Activated CD4-positive, alpha-beta T cell treated with anti-CD3 and anti-CD28 coated beads for 24 hours (primary cell): ENCODE measurements around the gene MAP2K7.
"Not testable (repeated sequence)": the region's sequence is repeated elsewhere in the genome, so short reads cannot be mapped to it uniquely, and the experiment has no call there.

Experiments used
- DNase-seq, 2 donors: peaks; one replicate each; pipeline ENCODE4 v3.0.0-alpha.2; 2020; ENCODE audit warnings: low read depth in 2 of 2

MAP2K7 gene

DNA sequence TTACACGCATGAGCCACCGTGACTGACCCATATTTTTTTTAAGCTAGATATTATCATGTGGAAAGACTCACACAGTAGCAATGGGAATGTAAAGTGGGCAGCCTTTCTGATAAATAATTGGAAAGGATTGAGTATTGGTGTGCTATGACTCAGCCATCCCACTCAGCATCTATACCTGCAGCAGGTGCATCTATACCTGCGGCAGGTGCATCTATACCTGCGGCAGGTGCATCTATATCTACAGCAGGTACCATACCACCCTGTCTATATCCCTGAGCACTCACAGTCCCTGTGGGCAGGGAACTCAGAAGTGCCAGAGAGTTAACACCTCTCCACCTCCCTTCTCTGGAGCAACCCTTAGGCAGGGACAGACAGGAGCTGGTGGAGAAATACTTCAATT is 20.6 kb upstream of the MAP2K7 start:
- DNase-seq, result no peak

DNA sequence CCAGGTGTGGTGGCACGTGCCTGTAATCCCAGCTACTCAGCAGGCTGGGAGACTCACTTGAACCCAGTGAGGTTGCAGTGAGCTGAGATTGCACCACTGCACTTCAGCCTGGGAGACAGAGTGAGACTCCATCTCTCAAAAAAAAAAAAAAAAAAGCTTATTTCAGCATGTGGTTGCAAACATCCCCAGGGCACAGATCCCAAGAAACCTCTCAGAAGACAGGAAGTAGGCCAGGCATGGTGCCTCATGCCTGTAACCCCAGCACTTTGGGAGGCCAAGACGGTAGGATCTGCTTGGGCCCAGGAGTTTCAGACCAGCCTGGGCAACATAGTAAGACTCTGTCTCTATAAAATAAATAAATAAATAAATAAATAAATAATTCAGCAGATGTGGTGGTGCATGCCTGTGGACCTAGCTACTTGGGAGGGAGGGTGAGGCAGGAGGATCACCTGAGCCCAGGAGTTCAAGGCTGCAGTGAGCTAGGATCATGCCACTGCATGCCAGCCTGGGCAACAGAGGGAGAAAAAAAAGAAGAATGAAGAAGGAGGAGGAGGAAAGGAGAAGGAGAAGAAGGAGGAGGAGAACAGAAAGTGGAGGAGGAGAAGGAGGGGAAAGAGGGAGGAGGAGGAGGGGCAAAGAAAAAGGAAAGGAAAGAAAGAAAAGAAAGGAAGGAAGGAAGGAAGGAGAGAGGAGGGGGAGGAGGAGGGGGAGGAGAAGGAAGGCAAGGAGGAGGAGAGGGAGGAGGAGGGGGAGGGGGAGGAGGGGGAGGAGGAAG is 19.7 kb upstream of the MAP2K7 start:
- no peak for DNase-seq

DNA sequence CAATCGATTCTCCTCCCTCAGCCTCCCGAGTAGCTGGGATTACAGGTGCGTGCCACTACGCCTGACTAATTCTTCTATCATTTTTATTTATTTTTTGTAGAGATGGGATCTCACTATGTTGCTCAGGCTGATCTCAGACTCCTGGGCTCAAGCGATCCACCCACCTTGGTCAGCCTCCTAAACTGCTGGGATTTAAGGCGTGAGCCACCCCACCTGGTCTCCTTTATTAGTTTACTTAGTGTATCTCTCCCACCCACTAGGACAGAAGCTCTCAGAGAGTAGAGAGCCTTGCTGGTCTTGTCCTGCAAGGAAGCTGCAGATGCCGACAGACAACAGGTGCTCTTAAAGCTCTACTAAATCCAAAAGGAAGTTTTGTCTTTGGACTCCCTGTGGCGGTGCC is 17.9 kb upstream of the MAP2K7 start:
- DNase-seq, result no peak

DNA sequence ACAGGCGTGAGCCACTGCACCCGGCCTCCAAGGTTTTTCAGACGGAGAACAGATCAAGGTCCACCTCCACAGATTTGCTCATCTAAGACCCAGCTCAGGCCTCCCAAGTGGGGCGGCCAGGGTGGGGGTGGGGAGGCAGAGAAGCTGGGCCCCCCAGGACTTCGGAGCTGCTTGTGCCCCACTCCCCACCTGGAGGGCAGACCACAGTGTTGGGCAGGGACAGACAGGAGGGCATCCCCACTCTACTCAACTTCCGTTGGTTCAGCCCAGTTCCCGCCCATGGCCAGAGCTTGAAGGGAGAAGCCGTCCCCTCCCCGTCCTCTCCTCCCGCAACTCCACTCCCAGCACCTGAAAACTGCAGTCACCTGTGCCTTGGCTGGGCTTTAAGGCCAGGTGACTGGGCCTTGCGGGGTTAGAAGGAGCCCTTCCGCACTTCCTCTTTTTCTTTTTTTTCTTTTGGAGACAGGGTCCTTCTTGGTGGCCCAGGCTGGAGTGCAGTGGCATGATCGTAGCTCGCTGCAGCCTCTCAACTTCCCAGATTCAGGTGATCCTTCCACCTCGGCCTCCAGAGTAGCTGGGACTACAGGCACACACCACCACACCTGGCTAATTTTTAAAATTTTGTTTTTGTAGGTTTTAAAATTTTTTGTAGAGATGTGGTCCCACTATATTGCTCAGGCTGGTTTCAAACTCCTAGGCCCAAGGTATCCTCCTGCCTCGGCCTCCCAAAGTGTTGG is 16.1 kb upstream of the MAP2K7 start:
- DNase-seq, result no peak

DNA sequence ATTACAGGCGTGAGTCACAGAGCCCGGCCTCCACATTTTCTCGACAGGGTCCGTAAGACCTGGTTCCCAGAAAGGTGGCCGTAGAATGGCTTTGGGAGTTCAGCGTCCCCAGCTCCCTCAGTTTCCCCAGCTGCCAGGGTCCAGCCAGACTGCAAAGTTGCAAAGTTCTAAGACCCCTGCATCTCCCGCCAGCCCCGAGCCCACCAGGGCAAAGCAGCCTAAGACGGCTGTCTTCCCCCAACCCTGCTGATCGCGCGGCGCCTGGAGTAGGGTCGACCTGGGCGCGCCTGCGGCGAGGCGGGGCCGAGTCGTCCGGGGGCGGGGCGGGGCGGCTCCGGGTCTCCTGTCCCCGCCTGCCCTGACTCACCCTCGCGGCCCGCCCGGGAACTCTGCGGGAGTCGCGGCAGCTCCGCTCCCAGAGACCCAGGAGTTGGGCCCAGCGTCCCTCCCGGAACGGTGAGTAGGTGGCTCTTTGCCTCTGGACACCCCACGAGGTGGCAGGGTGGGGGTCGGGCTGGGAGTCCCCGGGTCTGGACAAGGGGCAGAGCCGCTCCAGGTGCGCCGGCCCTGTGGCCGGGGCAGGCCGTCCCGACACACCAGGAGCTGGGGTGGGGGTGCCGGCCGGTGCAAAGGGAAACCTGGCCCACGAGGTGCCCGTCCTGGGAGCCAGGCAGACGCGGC is 15.4 kb upstream of the MAP2K7 start, which contains the start of gene LRRC8E:
Gene LRRC8E, plus strand, starts transcription at position 366 of the 681 bp plus-strand sequence. CDS start 7,094 bp downstream, outside the sequence.
- peak in 1 of 2 donors; percentile 46 for DNase-seq

DNA sequence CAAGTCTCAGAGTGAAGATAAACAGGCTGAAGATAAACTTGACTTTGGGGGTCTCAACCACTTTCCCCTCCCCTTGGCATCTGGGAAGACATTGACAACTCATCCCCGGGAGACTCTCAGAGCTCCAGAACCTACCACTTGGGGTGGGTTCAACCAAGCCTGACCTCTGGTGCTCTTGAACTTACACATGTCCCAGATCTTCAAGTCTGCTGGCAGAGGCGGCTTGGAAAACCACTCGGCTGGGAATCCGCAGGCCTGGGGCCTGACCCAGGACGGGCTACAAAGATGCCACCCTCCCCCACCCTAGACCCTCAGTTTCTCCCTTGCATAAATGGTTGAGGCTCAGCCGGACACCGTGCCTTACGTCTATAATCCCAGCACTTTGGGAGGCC is 14.9 kb upstream of the MAP2K7 start:
- no peak for DNase-seq

DNA sequence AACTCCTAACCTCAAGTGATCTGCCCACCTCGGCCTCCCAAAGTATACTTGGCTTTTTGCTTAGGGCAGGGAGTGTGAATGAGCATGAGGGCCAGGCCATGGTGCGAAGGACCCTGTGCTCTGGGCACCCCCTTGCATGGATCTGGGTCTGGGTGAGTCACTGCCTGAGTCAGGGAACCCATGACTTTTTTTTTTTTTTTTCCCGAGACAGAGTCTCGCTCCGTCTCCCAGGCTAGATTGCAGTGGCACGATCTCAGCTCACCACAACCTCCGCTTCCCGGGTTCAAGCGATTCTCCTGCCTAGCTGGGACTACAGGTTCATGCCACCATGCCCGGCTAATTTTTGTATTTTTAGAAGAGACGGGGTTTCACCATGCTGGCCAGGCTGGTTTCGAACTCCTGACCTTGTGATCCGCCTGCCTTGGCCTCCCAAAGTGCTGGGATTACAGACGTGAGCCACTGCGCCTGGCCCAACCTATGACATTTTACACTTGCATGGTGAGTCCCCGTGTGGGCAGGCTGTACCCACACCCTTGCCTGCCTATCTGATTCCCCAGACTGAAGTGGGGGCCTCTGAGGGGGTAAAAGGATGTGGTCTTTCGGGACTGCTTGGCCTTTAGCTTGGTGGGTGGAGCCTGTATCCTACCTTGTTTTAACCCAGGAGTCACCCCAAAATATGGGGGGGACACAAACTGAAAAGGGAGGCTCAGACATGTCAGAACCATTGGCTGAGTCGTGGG is 10.1 kb upstream of the MAP2K7 start:
- not testable (repeated sequence) for DNase-seq

DNA sequence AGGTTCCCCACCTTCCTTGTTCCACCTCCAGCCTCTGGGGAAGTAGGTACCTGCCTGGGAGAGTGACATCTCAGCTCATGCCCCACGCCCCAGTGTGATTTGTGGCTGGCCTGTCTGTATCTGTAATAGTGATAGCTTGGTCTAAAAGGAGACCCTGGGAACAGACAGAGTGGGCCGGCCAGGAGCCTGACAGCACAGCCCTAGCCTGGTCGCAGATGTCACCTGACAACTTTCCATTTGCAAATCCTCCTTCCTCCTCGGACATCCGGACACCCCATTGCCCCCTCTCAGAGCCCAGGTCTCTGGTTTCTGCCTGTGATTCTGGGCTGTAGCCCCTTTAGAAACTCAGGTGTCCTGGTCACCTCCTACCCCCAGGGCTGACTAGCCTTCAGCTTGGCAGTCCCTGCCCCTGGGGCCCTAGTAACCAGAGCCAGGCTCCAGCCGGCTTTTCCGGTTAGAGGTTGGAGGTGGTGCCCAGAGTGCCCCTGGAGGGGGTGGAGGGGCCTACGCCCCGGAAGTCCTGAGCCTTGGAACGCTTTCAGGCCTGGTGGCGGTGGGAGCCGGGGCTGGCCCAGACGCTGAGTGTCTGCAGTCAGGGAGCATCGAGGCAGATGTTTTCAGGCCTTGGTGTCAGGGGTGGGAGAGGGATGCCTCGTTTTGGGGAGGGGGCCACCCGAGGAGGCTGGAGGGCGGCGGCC is 8.9 kb upstream of the MAP2K7 start:
- no peak for DNase-seq

DNA sequence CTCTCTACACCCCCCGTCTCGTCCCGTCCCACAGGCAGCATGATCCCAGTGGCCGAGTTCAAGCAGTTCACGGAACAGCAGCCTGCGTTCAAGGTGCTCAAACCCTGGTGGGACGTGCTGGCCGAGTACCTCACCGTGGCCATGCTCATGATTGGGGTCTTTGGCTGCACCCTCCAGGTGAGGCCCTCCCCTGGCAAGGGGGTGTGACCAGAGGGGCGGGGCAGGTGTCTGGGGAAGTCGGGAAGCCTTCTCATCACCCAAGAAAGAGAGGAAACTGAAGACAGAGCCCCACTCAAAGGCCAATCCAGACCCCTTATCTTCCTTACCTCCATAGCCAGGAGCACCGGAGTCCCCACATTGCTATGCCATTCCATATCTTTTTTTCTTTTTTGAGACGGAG is 8.1 kb upstream of the MAP2K7 start:
- DNase-seq, result no peak

DNA sequence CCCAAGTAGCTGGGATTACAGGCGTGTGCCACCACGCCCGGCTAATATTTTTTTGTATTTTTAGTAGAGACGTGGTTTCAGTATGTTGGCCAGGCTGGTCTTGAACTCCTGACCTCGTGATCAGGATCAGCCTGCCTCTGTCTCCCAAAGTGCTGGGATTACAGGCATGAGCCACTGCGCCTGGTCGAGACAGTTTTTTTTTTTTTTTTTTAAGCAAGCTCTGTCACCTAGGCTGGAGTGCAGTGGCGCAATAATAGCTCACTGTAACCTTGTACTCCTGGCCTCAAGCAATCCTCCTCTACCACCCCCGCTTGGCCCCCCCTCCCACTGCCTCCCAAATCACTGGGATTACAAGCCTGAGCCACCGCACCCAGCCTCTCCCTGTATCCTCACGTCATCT is 6.4 kb upstream of the MAP2K7 start:
- DNase-seq, result no peak

DNA sequence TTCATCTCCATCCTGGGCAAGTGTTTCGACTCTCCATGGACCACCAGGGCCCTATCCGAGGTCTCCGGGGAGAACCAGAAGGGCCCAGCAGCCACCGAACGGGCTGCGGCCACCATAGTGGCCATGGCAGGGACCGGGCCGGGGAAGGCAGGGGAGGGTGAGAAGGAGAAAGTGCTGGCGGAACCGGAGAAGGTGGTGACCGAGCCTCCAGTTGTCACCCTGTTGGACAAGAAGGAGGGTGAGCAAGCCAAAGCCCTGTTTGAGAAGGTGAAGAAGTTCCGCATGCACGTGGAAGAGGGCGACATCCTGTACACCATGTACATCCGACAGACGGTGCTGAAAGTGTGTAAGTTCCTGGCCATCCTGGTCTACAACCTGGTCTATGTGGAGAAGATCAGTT is 4.7 kb upstream of the MAP2K7 start:
- no peak for DNase-seq

DNA sequence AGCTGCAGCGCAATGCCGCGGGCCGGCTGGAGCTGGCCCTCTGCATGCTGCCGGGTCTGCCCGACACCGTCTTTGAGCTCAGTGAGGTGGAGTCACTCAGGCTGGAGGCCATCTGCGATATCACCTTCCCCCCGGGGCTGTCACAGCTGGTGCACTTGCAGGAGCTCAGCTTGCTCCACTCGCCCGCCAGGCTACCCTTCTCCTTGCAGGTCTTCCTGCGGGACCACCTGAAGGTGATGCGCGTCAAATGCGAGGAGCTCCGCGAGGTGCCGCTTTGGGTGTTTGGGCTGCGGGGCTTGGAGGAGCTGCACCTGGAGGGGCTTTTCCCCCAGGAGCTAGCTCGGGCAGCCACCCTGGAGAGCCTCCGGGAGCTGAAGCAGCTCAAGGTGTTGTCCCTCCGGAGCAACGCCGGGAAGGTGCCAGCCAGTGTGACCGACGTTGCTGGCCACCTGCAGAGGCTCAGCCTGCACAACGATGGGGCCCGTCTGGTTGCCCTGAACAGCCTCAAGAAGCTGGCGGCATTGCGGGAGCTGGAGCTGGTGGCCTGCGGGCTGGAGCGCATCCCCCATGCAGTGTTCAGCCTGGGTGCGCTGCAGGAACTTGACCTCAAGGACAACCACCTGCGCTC is 3.8 kb upstream of the MAP2K7 start:
- DNase-seq, result no peak

DNA sequence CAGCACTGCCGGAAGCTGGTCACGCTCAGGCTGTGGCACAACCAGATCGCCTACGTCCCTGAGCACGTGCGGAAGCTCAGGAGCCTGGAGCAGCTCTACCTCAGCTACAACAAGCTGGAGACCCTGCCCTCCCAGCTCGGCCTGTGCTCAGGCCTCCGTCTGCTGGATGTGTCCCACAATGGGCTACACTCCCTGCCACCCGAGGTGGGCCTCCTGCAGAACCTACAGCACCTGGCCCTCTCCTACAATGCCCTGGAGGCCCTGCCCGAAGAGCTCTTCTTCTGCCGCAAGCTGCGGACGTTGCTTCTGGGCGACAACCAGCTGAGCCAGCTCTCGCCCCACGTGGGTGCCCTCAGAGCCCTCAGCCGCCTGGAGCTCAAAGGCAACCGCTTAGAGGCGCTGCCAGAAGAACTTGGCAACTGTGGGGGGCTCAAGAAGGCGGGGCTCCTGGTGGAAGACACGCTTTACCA is 3.2 kb upstream of the MAP2K7 start:
- DNase-seq, result no peak

DNA sequence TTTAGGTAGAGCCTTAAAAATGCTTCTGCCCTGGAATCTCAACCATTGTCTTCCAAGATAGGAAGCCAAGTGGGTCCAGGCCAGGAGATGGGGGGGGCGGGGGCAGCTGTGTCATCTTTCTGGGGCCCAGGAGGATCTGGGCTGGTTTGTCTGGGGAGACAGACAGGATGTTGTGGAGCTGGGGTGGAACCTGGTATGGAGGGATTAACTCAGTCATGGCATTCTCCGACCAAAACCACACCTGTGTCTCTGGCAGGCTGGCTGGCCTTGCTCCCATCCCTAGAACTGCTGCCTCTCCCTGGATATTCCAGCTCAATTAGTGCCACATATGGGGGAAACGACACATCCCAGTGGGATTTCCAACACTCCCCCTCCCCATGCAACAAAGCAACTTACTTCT is 2.7 kb upstream of the MAP2K7 start:
- no peak for DNase-seq

DNA sequence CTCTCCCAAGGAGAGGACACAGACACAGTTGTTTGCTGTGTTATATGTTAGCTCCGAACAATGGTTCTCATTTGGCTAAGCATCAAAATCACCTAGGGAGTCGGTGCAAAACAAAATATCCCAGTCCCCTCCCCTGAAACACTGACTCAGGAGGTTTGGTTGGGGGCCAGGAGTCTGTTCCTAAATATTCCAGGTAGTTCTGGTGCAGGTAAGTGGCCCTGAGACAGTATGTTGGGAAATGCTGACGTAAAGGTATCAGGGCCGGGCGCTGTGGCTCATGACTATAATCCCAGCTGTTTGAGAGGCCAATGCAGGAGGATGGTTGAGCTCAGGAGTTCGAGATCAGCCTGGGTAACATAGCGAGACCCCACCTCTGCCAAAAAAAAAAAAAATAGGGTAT is 2.3 kb upstream of the MAP2K7 start:
- no peak for DNase-seq

DNA sequence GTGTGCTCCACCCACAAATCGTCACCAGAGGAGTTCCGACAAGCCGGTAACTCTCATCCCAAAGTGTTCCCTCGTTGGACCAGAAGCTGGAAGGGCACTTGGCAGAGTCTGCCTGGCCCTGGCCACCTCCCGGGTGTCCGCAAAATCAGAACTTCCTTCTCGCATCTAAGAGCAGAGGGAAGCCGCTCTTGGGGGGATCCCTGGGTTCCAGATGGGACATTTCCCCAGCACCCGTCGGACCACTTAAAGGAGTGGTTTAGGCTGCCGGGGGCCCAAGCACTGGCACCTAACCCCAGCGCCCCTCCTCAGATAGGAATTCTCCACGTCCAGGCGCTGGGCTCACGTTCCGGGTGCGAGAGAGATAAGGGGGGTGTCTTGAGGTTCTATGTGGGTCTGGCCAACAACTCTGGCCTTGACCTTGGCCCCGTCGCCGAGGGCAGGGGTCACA is 857 bp upstream of the MAP2K7 start:
- no peak for DNase-seq

DNA sequence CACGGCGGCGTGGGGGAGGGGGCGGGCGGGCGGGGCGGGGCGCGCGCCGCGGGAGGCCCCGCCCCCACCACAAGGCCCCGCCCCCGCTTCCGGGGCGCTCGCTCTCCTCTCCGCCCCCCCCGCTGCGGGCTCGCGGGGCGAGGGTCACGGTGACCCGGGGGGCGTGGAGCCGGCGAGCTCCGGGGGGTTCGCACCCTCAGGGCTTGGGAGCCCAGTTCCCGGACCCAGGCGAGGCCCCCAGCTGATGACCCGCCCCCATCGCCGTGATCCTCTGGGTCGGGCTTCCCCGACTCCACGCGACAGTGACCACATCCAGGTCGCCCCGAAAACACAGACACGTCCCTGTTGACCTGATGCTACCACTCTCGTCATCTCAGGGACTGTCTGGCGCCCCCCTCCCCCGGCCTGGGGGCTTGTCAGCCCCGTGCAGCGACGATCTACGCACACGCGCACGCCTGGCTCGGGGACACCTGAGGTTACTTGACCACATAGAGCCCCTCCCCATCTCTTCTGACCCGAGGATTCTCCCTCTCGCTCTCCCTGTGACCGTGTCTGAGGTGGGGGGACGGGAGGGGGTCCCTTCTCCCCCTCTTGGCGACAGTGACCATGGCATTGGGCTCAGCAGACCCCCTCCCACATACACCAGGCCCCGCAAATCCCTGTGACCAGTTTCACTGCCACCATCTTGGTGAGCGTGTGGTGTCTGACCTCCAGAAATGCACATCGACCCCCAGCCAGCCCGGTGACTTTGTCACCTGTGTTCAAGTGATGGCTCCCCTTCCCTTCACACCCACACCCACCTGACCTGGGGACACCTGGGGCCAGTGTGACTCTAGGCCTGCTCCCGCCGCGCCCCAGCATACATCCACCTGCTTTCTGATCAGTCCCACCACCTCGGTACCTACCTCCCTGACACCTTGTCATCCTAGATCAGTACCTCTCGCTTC is 670 bp downstream of the MAP2K7 start:
- peak in 1 of 2 donors; percentile 38 for DNase-seq

DNA sequence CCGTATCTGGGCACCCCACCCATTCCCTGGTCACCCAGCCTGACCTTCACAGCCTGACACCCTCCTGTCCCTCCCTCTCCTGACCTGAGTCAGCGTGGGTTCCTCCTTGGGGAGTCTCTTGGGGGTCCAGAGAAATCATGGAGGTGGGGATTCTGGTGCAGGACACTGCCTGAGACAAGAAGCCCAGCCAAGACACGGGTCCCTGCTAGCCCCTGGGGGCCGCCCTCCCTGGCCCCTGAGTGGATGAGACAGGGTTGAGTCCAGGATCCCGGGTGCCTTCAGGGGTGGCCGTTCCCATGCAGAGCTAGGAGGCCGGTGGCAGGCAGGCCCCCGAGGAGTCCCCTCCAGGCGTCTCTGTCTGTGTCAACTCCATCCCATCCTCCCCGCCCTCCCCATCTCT is 1.6 kb downstream of the MAP2K7 start:
- DNase-seq, result no peak

DNA sequence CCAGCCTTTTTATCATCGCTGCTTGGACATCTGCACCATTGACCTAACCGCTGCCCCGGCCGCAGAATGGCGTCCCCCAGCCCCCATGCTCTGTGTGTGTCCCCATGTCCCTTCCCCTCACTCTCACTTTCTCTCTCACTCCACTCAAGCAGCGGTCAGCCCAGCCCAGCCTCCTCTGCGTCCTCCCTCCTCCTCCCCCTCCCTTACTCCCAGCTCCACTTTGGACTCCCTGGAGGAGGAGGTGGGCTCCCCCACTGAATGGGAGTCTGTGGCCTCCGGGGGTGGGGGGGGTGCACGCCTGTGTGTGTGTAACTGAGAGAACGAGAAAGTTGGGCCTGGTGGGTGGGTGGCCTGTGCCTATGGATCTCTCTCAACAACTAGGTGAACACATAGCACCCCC is 2.2 kb downstream of the MAP2K7 start:
- no peak for DNase-seq

DNA sequence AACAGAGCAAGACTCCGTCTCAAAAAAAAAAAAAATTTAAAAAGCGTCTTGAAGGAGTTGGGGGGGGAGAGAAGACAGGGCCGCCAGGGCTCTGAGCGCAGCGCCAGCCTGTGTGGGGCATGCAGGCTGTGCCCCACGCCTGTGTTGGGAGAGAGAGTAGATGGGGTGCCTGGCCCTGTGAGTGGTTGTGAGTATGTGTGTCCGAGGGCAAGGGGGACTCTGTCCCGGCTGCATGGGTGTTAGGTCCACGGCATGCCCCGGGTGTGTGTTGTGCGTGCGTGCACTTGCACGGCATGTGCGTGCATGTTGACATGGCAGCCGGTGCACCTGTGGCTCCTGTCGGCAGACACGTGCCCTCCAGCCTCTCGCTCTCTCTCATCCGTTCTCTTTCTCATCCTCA is 3.4 kb downstream of the MAP2K7 start:
- no peak for DNase-seq
